Measurements from ENCODE around the gene GUCD1.

DNA sequence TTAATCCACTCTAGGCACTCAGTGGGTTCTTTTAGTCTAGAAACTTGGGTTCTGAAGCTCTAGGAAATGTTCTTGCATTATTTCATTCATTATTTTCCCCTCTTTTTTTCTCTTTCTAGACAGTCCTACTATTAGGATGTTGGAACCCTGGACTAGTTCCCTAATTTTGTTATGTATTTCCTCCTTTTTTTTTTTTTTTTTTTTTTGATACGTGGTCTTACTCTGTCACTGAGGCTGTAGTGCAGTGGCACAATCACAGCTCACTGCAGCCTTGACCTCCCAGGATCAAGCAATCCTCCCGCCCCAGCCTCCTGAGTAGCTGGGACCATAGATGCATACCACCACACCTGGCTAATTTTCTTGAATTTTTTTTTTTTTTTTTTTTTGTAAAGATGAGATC is 50.4 kb downstream of the GUCD1 start:
- TF ChIP-seq, protein P1, sequence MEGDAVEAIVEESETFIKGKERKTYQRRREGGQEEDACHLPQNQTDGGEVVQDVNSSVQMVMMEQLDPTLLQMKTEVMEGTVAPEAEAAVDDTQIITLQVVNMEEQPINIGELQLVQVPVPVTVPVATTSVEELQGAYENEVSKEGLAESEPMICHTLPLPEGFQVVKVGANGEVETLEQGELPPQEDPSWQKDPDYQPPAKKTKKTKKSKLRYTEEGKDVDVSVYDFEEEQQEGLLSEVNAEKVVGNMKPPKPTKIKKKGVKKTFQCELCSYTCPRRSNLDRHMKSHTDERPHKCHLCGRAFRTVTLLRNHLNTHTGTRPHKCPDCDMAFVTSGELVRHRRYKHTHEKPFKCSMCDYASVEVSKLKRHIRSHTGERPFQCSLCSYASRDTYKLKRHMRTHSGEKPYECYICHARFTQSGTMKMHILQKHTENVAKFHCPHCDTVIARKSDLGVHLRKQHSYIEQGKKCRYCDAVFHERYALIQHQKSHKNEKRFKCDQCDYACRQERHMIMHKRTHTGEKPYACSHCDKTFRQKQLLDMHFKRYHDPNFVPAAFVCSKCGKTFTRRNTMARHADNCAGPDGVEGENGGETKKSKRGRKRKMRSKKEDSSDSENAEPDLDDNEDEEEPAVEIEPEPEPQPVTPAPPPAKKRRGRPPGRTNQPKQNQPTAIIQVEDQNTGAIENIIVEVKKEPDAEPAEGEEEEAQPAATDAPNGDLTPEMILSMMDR (conservative IDR thresholded peaks at IDR 0.05), result no peak
- no peak for TF ChIP-seq ZFX (IDR thresholded peaks at IDR 0.05)

Data from C4-2B (cell line).